HG03135 (cell line): ENCODE measurements around the gene TENM4.

Experiments
- ATAC-seq: cut with Tn5 transposase; IDR thresholded peaks from one replicate; pipeline ENCODE4 v1.9.1; 2021; ENCODE audit warnings: mild to moderate bottlenecking, moderate library complexity; ENCODE audit not compliant: unreplicated experiment

Gene TENM4

GRCh38 chr11:78783846-78784245 lies 657.0 kb downstream of the TENM4 start:
- no peak for ATAC-seq

GRCh38 chr11:78783301-78783700 lies 657.5 kb downstream of the TENM4 start:
- no peak for ATAC-seq

GRCh38 chr11:78782725-78783124 lies 658.1 kb downstream of the TENM4 start:
- ATAC-seq: no peak

GRCh38 chr11:78780889-78781288 lies 659.9 kb downstream of the TENM4 start:
- no peak for ATAC-seq

- no peak for ATAC-seq
Measured at GRCh38 chr11:78773492-78773891, 667.3 kb downstream of the TENM4 start.

- no peak for ATAC-seq
Measured at GRCh38 chr11:78773077-78773476, 667.8 kb downstream of the TENM4 start.

- no peak for ATAC-seq
Measured at GRCh38 chr11:78772186-78772585, 668.6 kb downstream of the TENM4 start.

- ATAC-seq: no peak
Measured at GRCh38 chr11:78770931-78771330, 669.9 kb downstream of the TENM4 start.

- no peak for ATAC-seq
Measured at GRCh38 chr11:78768971-78769370, 671.9 kb downstream of the TENM4 start.

- ATAC-seq: no peak
Measured at GRCh38 chr11:78768345-78768744, 672.5 kb downstream of the TENM4 start.

- no peak for ATAC-seq
Measured at GRCh38 chr11:78767027-78767932, 673.5 kb downstream of the TENM4 start.

GRCh38 chr11:78764946-78765345 lies 675.9 kb downstream of the TENM4 start:
- ATAC-seq: no peak

- no peak for ATAC-seq
Measured at GRCh38 chr11:78763664-78764063, 677.2 kb downstream of the TENM4 start.

- ATAC-seq: no peak
Measured at GRCh38 chr11:78762105-78762504, 678.7 kb downstream of the TENM4 start.

GRCh38 chr11:78759071-78759470 lies 681.8 kb downstream of the TENM4 start:
- no peak for ATAC-seq

- ATAC-seq: no peak
Measured at GRCh38 chr11:78753297-78753696, 687.5 kb downstream of the TENM4 start.

- no peak for ATAC-seq
Measured at GRCh38 chr11:78752494-78752893, 688.3 kb downstream of the TENM4 start.

GRCh38 chr11:78748918-78749690 lies 691.7 kb downstream of the TENM4 start:
- ATAC-seq: no peak

GRCh38 chr11:78744949-78745348 lies 695.9 kb downstream of the TENM4 start:
- ATAC-seq: no peak

GRCh38 chr11:78744202-78744601 lies 696.6 kb downstream of the TENM4 start:
- no peak for ATAC-seq

- no peak for ATAC-seq
Measured at GRCh38 chr11:78742430-78742829, 698.4 kb downstream of the TENM4 start.

GRCh38 chr11:78741741-78742140 lies 699.1 kb downstream of the TENM4 start:
- ATAC-seq: no peak
